Muscle of back (tissue), 11 donors: ENCODE data around the gene LRPPRC. TPM values are rescaled to one million over a fixed set of nuclear protein-coding genes. Genes with fewer than 3 reads are reported as not detected.

ENCODE experiments used
- DNase-seq, 3 donors: peaks; one replicate each; pipeline versions ENCODE4 v3.0.0 to v3.0.0-alpha.2; 2013
- polyA plus RNA-seq, 10 donors: library from polyadenylated mRNA; unstranded; fragments of 120-200 nt; gene quantifications; one replicate each; pipeline ENCODE4 v1.2.1, GENCODE V29; 2013; ENCODE audit not compliant: insufficient read length in 10 of 10

LRPPRC gene
- polyA plus RNA-seq, 10 donors: 60.1 to 100 (median 77.8) TPM

DNA sequence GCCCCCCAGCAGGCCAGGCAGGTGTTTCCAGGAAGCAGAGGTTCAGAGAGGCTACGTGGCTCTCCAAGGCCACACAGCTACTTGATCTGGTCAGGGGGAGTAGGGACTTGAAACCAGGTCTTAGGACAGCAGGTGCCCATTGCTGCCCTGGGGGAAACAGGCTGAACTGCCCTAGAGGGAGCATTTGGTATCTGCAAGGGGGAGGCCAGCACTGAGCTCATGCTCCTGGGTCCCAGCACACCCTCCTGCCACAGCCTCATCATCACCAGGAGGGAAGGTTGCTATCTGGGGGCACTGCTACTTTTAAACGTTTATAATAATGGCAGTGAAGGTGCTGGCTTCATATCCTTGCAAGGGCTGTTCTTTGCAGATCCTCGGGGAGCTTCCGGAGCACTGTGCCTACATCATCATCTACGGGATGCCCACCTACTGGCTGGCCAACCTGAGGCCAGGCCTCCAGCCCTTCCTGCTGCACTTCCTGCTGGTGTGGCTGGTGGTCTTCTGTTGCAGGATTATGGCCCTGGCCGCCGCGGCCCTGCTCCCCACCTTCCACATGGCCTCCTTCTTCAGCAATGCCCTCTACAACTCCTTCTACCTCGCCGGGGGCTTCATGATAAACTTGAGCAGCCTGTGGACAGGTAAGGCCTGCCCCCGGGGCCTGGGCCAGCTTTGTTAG lies 120.9 kb downstream of the LRPPRC start:
- no peak for DNase-seq

GRCh38 chr2:43872151-43872550 lies 123.6 kb downstream of the LRPPRC start:
- no peak for DNase-seq

- DNase-seq: no peak
Measured at GRCh38 chr2:43855292-43855691, 140.5 kb downstream of the LRPPRC start.

DNA sequence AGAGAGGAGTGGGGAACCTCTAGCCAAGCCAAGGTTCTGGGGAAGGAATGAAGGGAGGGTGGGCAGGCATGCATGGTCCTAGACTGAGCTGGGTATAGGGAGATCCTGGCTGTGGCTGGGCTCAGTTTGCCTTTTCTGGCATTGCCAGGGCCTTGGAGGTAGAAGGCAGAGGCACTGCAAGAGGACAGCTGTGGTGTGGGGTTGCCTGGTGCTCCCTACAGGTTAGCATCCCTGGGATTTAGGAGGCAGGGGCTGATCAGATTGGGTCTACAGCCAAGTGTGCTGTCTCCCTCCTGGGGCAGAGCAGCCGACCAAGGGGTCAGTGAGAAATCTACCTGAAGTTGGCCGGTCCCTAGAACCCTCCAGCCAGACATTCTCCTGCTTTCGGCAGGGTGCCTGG lies 141.1 kb downstream of the LRPPRC start:
- DNase-seq: no peak

DNA sequence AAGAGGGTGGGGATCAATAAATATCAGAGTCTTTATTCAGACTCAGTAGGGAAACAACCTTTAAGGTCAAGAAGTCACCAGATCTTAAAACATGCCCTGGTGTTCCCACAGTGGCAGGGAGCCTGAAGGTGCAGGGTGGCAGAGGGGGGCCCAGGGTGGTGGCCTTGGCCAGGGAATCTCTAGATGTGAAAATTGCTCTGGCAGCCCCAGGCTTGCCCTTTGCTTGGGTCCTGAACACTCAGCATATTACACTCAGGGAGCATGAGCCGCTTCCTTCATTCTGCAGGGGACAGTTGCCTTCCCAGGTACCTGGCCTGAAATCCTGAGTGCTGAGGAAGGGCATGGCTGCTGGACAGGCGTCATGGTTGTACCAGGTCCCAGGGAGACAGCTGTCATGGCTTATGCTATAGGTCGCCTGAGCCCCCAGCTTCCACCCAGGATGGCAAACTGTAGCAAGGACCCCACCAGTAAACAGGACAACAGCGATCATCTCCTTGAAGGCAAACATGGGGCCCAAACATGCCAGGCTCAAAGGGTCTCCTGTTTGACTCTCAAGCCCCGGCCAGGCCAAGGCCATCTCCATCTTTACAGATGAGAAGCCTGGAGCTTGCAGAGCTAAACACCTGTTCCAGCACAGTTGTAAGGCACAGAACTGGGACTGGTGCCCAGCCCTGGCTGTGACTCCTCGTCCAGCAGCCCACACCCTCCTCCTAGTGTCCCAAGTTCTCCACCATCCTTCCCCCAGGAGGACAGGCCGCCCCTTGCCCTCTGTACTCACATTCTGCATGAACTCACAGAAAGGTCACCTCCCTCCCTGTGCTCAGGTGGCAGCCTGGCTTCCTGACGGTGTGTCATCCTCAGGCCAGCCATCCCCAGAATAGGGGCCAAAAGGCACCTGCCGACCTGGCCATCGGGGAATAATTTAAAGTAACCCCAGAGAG lies 142.4 kb downstream of the LRPPRC start:
- DNase-seq: no peak

- no peak for DNase-seq
Measured at GRCh38 chr2:43852196-43852730, 143.5 kb downstream of the LRPPRC start.

DNA sequence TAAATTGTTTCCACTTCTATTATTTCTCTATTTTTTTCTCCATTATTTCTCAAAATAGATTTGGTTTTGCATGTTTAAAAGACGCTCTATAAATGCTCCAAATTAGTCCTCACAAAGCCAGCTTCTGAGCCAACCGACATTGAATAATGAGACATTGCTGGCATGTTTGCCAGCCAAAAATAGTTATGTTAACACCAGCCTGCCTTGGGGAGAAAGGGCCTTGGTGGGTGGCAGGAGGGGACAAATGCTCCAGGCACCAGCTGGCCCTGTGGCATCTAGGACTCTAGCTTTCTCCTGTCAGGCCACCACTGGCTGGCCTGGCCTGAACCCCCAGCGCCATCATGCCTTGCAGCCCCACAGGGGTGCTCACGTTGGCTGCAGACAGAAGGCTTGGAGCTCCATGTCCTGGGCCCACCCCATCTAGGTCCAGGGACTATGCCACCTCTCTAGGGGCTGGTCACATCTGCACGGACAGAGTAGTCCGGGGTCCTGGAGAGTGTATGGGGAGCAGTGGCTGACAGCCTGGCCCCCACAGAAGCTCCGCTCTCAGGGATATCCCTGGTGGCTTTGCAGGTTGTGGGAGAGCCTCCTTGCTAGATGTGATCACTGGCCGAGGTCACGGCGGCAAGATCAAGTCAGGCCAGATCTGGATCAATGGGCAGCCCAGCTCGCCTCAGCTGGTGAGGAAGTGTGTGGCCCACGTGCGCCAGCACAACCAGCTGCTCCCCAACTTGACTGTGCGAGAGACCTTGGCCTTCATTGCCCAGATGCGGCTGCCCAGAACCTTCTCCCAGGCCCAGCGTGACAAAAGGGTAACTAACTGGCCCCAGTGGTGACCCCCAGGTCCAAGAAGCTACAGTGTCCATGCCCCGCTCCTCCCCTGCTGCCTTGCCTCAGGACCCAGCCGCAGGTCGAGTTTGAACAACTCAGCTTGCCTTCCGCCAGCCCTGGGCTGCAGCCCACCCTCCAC lies 144.5 kb downstream of the LRPPRC start:
- no peak for DNase-seq

- no peak for DNase-seq
Measured at GRCh38 chr2:43848214-43848613, 147.6 kb downstream of the LRPPRC start.

DNA sequence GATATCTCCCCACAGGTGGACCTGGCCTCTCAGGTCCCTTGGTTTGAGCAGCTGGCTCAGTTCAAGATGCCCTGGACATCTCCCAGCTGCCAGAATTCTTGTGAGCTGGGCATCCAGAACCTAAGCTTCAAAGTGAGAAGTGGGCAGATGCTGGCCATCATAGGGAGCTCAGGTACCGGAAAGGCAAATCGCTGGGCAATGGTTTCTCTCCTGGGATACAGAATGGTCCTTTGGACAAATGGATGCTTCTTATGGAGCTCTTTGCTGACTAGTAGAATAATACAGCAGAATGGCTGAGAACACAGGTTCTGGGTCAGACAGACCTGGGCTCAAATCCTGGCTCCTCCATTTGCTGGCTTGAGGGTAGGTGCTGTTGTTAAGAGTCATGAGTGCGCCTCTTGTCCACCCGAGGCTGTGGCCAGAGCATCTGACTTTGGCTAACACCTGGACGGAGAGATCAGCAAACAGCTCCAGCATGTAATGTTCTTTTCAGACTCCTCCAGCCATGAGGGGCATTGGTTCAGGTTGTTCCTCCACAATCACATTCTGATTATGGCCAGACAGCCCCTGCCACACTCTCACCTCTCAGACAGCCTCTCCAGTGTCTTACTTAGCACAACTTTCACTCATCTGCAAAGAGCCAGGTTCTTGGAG lies 149.5 kb downstream of the LRPPRC start:
- DNase-seq: no peak

DNA sequence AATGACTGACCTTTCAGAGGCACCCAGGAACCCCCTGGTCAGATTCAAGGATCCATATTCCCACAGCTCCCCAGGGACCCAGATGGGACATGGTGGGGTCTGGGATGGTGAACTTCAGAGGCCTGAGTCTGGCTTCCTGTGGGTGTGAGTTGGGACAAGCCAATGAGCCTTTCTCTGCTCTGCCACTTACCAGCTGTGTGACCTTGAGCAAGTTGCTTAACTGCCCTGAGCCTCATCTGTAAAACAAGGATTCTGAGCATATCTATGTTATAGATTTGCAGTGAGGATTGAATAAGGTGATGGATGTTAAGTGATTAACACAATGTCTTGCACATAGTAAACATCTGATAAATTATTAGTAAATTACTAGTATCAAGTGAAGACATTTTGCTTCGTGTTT lies 150.6 kb downstream of the LRPPRC start:
- DNase-seq: no peak

GRCh38 chr2:43842866-43843226 lies 152.9 kb downstream of the LRPPRC start:
- DNase-seq: no peak

- no peak for DNase-seq
Measured at GRCh38 chr2:43841949-43842865, 153.6 kb downstream of the LRPPRC start.

GRCh38 chr2:43840965-43841364 lies 154.8 kb downstream of the LRPPRC start:
- no peak for DNase-seq

GRCh38 chr2:43839776-43840564 lies 155.8 kb downstream of the LRPPRC start:
- DNase-seq: no peak

DNA sequence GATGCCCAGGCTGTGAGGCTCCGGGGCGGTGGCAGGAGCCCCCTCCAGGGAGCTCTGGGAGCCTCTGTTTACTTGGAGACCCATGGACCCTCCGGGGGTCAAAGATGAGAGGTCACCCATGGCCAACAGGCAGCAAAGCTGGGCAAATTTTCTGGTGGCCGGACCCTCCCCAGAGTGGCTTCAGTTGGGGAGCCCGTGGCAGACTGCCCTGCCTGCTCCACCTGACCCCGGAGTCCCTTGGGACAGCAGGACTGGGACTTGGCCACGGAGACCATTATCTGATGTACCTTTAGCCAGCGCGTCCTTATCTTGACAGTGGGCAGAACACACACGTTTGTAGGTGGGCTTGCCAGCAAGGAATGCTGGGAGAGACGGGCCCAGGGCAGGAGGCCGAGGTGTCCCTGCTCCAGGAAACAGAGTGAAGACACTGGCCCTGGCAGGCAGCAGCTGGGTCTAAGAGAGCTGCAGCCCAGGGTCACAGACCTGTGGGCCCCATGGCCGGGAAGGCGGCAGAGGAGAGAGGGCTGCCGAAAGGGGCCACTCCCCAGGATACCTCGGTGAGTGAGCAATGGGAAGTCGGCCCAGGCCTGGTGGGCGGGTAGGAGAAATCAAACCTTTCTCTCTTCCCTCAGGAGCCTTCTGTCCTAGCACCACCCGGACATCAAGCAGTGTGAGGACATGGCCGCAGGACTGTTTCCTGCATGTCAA lies 157.1 kb downstream of the LRPPRC start, which contains the start of the genes ABCG5 and ABCG8:
TSS of gene ABCG5 (minus strand) at position 280 of the 708 bp plus-strand sequence. CDS start at position 120, 160 bp downstream.
TSS of gene ABCG8 (plus strand) at position 412 of the 708 bp plus-strand sequence. CDS start at position 495, 83 bp downstream.
- no peak for DNase-seq

DNA sequence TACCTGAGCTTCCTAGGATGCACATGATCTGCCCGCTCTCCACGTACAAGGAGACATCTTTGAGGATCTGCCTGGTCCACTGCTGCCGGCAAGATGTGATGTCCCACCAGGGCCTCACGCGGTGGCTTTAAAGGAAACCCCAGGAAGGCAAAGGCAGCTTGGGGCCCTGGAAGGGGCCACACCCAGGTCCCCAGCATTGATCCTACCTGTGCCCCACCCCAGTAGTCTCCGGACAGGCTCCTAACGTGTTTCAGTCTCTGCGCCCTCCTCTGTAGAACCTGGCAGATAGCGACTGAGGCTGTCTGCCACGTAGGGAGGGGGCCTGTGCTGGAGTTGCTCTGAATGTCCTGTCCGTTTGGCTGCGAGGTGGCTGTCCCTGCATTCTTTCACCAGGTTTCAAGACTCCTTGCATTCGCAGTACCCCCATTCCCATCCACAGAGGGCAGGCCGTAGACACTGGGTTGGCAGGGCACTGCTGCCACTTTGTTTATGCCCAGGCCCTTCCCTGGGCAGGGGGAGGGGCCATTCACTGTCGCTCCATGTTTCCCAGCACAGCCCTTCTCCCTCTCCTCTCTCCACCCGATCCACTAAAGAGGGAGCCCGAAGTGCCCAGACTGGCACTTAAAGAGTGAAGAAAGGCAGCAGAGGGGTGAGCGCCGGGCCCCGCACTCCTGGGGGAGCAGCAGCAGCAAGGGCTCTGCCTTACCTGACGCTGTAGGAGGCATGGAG lies 157.8 kb downstream of the LRPPRC start:
- no peak for DNase-seq

- DNase-seq: no peak
Measured at GRCh38 chr2:43837033-43837432, 158.8 kb downstream of the LRPPRC start.
